DND-41 (cell line): ENCODE results near the gene NFE2L2.

Source experiments
- EZH2 ChIP-seq: IDR thresholded peaks from 3 replicates; pipeline ENCODE4 v1.6.1; 2012; ENCODE audit warnings: borderline replicate concordance, low read depth, mild to moderate bottlenecking, moderate library complexity, low read length, inconsistent platforms; ENCODE audit not compliant: severe bottlenecking
- TF ChIP-seq, protein P1 (sequence below): IDR thresholded peaks from 2 replicates; pipeline ENCODE4 v1.5.1; 2012; ENCODE audit warnings: borderline replicate concordance, low read length, moderate library complexity, mild to moderate bottlenecking; ENCODE audit not compliant: poor library complexity, severe bottlenecking; ENCODE audit errors: extremely low read depth

DNA sequence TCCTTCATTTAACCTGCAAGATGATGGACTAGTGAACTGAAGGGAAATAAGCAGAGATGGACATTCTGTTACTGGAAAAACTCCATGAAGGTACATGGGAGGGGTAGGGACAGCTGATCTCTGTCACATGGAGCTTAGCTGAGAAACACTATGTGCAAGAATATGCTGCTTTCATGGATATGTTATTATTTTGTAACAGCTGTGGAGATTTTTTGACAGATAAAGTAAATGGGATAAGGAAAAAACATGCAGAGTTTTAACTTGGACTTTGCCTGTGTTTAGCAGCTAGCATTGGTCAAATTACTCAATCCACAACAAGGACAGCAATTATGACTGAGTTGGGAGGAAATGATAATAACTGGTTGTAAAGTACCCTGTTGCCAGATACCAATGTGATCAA lies 80.7 kb downstream of the NFE2L2 start:
- TF ChIP-seq, protein P1, sequence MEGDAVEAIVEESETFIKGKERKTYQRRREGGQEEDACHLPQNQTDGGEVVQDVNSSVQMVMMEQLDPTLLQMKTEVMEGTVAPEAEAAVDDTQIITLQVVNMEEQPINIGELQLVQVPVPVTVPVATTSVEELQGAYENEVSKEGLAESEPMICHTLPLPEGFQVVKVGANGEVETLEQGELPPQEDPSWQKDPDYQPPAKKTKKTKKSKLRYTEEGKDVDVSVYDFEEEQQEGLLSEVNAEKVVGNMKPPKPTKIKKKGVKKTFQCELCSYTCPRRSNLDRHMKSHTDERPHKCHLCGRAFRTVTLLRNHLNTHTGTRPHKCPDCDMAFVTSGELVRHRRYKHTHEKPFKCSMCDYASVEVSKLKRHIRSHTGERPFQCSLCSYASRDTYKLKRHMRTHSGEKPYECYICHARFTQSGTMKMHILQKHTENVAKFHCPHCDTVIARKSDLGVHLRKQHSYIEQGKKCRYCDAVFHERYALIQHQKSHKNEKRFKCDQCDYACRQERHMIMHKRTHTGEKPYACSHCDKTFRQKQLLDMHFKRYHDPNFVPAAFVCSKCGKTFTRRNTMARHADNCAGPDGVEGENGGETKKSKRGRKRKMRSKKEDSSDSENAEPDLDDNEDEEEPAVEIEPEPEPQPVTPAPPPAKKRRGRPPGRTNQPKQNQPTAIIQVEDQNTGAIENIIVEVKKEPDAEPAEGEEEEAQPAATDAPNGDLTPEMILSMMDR: no peak
- no peak for TF ChIP-seq EZH2
